ENCODE measurements around the gene CTNNBL1. TPM values are rescaled to one million over a fixed set of nuclear protein-coding genes. Genes with fewer than 3 reads are reported as not detected.

Gene CTNNBL1
- total and polyA plus RNA-seq, 2 donors (not counting 3 experiments of a cell fraction or from before 2014, with no cell fraction given) = 20.8 to 60.2 TPM

GRCh38 chr20:37797669-37798175 lies 103.9 kb downstream of the CTNNBL1 start:
- dilution Hi-C loops (cut with MboI; ENCODE audit: extremely low pct_ligation_motif_present, low sequenced_read_pairs) (no loop called here), intact Hi-C loops (cut with micrococcal nuclease) (no loop called here)
- Histone ChIP-seq H3K79me2 (ENCODE audit: control insufficient read depth, insufficient read depth, low read length) (no peaks in the 10 kb centered on the region), H3K4me2 (ENCODE audit: insufficient read depth, low read length) (no peak overlapping the region), H4K20me1 (replicated peaks; ENCODE audit: control insufficient read depth, extremely low read depth, insufficient read depth, low read length) (no peaks in the 10 kb centered on the region), H3K27me3 (ENCODE audit: control insufficient read depth in 2 of 2, insufficient read depth in 2 of 2, low read length in 2 of 2) (no peaks in the 10 kb centered on the region), H3K27ac (ENCODE audit: insufficient read depth, low read depth, low read length) (no peak overlapping the region), H3K9me3 (replicated peaks; ENCODE audit: control insufficient read depth, insufficient read depth, low read length) (no peaks in the 10 kb centered on the region), H3K4me1 (ENCODE audit: control insufficient read depth, extremely low read depth, insufficient read depth, low read length) (no peaks in the 10 kb centered on the region), H3K9me1 (replicated peaks; ENCODE audit: control insufficient read depth, extremely low read depth, insufficient read depth, low read length) (no peaks in the 10 kb centered on the region), H3K9ac (replicated peaks; ENCODE audit: extremely low read depth, insufficient read depth, low read length) (no peak overlapping the region), H3K4me3 (replicated peaks in 1 of 3; ENCODE audit: insufficient read depth in 1 of 3, low read depth in 1 of 3, low read length in 3 of 3) (no peak overlapping the region), H3K36me3 (ENCODE audit: control insufficient read depth in 2 of 2, extremely low read depth in 1 of 2, insufficient read depth in 2 of 2, low read length in 2 of 2) (peaks cover 3 to 4% of the 10 kb centered on the region in 2 experiments), H2AFZ (ENCODE audit: low read depth, low read length) (no peak overlapping the region)
- FAIRE-seq (no peak), DNase-seq (ENCODE audit: low read depth, low spot score) (no peak)
- TF ChIP-seq MYC (IDR thresholded peaks at IDR 0.05; ENCODE audit: low read depth, low read length) (no peak), POLR2A (IDR thresholded peaks at IDR 0.05; ENCODE audit: low read depth, low read length) (no peak), CTCF (IDR thresholded peaks at IDR 0.05; ENCODE audit: extremely low read depth in 1 of 2, insufficient read depth in 1 of 2, low read depth in 1 of 2, low read length in 2 of 2) (no peak), POLR2AphosphoS5 (IDR thresholded peaks at IDR 0.05; ENCODE audit: insufficient read depth, low read depth, low read length) (no peak)
- POLR2A ChIA-PET = no interaction called here
- no TSS peak for BruUV-seq (replicated peaks)
- CTCF ChIA-PET = interaction anchor here (1.0 kb wide), 1 partner anchor 69 kb away, joined by 3 read pairs; no protein-coding TSS in a partner anchor

- Histone ChIP-seq H3K4me1 (ENCODE audit: control insufficient read depth, extremely low read depth, insufficient read depth, low read length) (no peaks in the 10 kb centered on the region), H3K27me3 (ENCODE audit: control insufficient read depth in 2 of 2, insufficient read depth in 2 of 2, low read length in 2 of 2) (no peaks in the 10 kb centered on the region), H3K36me3 (ENCODE audit: control insufficient read depth in 2 of 2, extremely low read depth in 1 of 2, insufficient read depth in 2 of 2, low read length in 2 of 2) (peaks cover 3 to 4% of the 10 kb centered on the region in 2 experiments), H3K9me3 (replicated peaks; ENCODE audit: control insufficient read depth, insufficient read depth, low read length) (no peaks in the 10 kb centered on the region), H3K9ac (replicated peaks; ENCODE audit: extremely low read depth, insufficient read depth, low read length) (no peak overlapping the region), H3K4me2 (ENCODE audit: insufficient read depth, low read length) (no peak overlapping the region), H3K9me1 (replicated peaks; ENCODE audit: control insufficient read depth, extremely low read depth, insufficient read depth, low read length) (no peaks in the 10 kb centered on the region), H3K79me2 (ENCODE audit: control insufficient read depth, insufficient read depth, low read length) (no peaks in the 10 kb centered on the region), H3K4me3 (replicated peaks in 1 of 3; ENCODE audit: insufficient read depth in 1 of 3, low read depth in 1 of 3, low read length in 3 of 3) (no peak overlapping the region), H4K20me1 (replicated peaks; ENCODE audit: control insufficient read depth, extremely low read depth, insufficient read depth, low read length) (no peaks in the 10 kb centered on the region), H3K27ac (ENCODE audit: insufficient read depth, low read depth, low read length) (no peak overlapping the region), H2AFZ (ENCODE audit: low read depth, low read length) (no peak overlapping the region)
- DNase-seq (ENCODE audit: low read depth, low spot score) = no peak
- TF ChIP-seq MAX (IDR thresholded peaks at IDR 0.05; ENCODE audit: insufficient read depth, insufficient read length) = no peak
- no peak for TF ChIP-seq MYC (IDR thresholded peaks at IDR 0.05; ENCODE audit: low read depth, low read length)
- no peak for TF ChIP-seq GATA2 (IDR thresholded peaks at IDR 0.05; ENCODE audit: insufficient read depth, insufficient read length, low read depth, low read length)
- TF ChIP-seq FOS (IDR thresholded peaks at IDR 0.05; ENCODE audit: borderline replicate concordance, insufficient read depth, low read length) = no peak
- no peak for TF ChIP-seq JUN (IDR thresholded peaks at IDR 0.05; ENCODE audit: borderline replicate concordance, insufficient read depth, insufficient read length, low read depth)
- no peak for TF ChIP-seq CTCF (IDR thresholded peaks at IDR 0.05; ENCODE audit: extremely low read depth in 1 of 2, insufficient read depth in 1 of 2, low read depth in 1 of 2, low read length in 2 of 2)
- TF ChIP-seq POLR2A (IDR thresholded peaks at IDR 0.05; ENCODE audit: low read depth, low read length) = no peak
- no peak for TF ChIP-seq POLR2AphosphoS5 (IDR thresholded peaks at IDR 0.05; ENCODE audit: insufficient read depth, low read depth, low read length)
- no peak for TF ChIP-seq EZH2 (IDR thresholded peaks at IDR 0.05; ENCODE audit: borderline replicate concordance, low read depth, low read length, severe bottlenecking)
- FAIRE-seq = no peak
- BruUV-seq (replicated peaks) = no TSS peak
- POLR2A ChIA-PET = no interaction called here
- CTCF ChIA-PET = interaction anchor here (1.0 kb wide), 1 partner anchor 69 kb away, joined by 3 read pairs; no protein-coding TSS in a partner anchor
- dilution Hi-C loops (cut with MboI; ENCODE audit: extremely low pct_ligation_motif_present, low sequenced_read_pairs) = no loop called here
- intact Hi-C loops (cut with micrococcal nuclease) = no loop called here
Measured at GRCh38 chr20:37798312-37798711, 104.5 kb downstream of the CTNNBL1 start.
